GM18505 (cell line): ENCODE data around the gene SLC8A3.

ENCODE experiments used
- ATAC-seq: cut with Tn5 transposase; IDR thresholded peaks from one replicate; pipeline ENCODE4 v1.9.1; 2021; ENCODE audit not compliant: unreplicated experiment
- POLR2A ChIP-seq: IDR thresholded peaks from 4 replicates; pipeline ENCODE4 v1.6.1; 2011; ENCODE audit warnings: borderline replicate concordance; ENCODE audit not compliant: insufficient read depth, insufficient read length; ENCODE audit errors: extremely low read depth

The SLC8A3 gene

DNA sequence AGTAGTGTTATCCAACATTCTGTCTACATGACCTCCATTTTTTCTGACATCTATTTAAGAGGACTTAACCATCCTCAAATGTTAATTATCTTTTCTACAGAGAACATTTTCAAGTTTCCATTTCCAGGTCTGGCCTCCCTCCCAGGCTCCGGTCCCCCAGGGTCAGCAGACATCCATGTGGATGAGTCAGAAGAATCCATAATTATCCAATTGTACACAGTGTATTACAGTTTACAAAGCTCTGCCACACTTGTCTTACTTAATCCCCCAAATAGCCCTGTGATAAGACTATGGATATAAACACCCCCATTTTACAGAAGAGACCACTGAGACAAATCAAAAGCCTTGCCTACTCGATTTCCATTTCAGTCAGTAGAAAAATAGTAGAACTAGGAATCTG is 65.0 kb downstream of the SLC8A3 start:
- no peak for ATAC-seq
- no peak for TF ChIP-seq POLR2A

GRCh38 chr14:70121521-70121920 is 67.2 kb downstream of the SLC8A3 start:
- TF ChIP-seq POLR2A, result no peak
- ATAC-seq, result no peak

DNA sequence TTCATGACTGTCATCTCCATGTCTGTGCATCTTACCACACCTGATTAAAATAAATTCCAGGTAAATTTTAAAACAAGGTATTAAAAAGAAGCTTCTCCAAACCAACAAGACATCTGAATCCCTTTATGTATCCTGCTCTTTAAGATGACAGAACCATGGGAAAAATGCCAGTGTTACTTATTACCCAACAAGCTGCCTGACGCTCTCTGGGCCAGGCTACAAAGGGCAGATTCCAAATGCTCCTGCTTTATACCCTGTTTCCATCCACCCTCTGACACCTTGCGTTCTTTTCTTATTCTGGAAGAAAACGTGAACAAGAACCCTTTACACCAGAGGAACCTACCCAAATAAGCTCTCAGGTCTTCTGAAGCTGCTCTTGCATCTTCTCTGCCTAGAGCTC is 70.7 kb downstream of the SLC8A3 start:
- no peak for ATAC-seq
- no peak for TF ChIP-seq POLR2A

DNA sequence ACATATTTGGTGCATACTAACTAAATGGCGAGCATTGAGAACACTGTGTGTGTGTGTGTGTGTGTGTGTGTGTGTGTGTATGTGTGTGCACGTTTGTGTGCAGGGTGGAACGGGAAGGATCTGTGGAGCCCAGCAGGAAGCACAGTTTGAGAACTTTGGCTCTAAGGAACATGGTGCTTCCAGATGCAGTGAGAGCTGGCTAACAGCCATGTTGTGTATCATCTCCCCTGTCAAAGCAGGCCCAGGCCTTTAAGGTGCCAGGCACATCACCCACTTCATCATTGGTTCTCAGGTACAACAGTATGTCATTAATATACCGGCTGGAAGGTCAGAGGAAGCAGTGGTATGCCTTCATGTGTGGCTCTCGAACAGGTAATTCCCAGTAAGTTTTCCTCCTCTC is 72.5 kb downstream of the SLC8A3 start:
- no peak for ATAC-seq
- TF ChIP-seq POLR2A, result no peak

GRCh38 chr14:70114621-70115156 is 74.1 kb downstream of the SLC8A3 start:
- ATAC-seq, result no peak
- no peak for TF ChIP-seq POLR2A

- ATAC-seq, result no peak
- no peak for TF ChIP-seq POLR2A
These were observed 75.5 kb downstream of the SLC8A3 start for GRCh38 chr14:70113211-70113610.

DNA sequence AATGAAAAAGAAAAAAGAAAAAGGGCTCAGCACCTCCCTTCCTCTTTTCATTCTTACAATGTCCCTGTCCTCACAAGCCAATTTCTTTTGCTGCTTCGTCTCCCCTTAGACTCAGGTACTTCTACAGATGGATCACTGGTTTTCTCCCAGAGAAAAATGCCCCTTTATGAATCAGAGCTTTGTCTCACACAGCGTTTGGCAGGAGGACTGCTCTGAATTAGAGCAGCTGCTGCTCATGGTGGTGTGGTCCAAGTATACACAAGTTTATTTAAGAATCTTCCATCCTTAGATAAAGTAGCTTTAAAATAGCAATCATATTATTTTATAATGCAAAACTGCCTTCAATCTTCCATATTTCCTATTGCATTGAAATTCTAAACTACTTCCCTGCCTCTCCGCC is 80.3 kb downstream of the SLC8A3 start:
- no peak for ATAC-seq

GRCh38 chr14:70107309-70107708 is 81.4 kb downstream of the SLC8A3 start:
- no peak for ATAC-seq

More for the DNA sequence above, 80.3 kb downstream of the SLC8A3 start:
- TF ChIP-seq POLR2A, result no peak

DNA sequence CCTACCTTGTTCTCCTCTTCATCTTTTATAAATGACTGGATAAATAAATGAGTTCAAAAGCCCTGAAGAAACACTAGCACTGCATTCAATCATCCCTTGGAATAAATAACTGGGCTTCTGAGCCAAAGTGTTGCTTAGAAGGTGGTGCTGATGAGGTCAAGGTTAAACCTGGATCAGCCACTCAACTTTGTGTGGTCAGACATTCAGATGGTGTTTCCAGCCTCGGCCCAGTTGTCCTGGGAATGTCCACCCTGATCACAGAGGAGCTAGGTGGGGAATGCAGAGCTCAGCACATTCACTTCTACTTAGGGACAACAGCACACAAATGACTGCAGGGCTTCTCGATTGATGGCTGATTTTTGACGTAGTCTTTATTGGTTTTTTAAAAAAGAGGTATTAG is 88.7 kb downstream of the SLC8A3 start:
- no peak for ATAC-seq
- TF ChIP-seq POLR2A, result no peak

More at GRCh38 chr14:70107309-70107708, 81.4 kb downstream of the SLC8A3 start:
- TF ChIP-seq POLR2A, result no peak

- ATAC-seq, result no peak
- TF ChIP-seq POLR2A, result no peak
These were observed 90.4 kb downstream of the SLC8A3 start for GRCh38 chr14:70098250-70098809.

- no peak for TF ChIP-seq POLR2A
These were observed 91.0 kb downstream of the SLC8A3 start for GRCh38 chr14:70097576-70098249.

GRCh38 chr14:70096866-70097265 is 91.9 kb downstream of the SLC8A3 start:
- ATAC-seq, result no peak
- TF ChIP-seq POLR2A, result no peak

More at GRCh38 chr14:70097576-70098249, 91.0 kb downstream of the SLC8A3 start:
- ATAC-seq, result no peak

DNA sequence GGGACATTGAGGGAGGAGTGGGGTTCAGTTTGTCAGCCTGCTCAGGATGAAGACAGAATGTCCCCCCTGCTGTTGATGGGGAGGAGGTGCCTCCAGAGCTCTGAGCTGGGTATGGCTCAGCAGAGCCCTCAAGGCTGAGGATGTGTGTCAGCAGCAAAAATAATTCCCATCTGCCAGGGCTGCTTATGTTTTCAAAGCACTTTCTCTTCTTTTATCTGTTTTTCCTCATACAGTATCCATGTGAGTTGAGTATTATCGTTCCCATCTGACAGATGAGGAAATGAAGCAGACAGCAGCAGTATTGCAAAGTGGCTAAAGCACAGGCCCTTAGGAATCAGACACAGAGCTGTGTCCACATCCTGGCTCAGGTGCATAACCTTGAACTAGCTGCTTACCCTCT is 94.1 kb downstream of the SLC8A3 start:
- no peak for ATAC-seq

GRCh38 chr14:70094106-70094505 is 94.6 kb downstream of the SLC8A3 start:
- TF ChIP-seq POLR2A, result no peak
- ATAC-seq, result no peak

More for the DNA sequence above, 94.1 kb downstream of the SLC8A3 start:
- TF ChIP-seq POLR2A, result no peak

DNA sequence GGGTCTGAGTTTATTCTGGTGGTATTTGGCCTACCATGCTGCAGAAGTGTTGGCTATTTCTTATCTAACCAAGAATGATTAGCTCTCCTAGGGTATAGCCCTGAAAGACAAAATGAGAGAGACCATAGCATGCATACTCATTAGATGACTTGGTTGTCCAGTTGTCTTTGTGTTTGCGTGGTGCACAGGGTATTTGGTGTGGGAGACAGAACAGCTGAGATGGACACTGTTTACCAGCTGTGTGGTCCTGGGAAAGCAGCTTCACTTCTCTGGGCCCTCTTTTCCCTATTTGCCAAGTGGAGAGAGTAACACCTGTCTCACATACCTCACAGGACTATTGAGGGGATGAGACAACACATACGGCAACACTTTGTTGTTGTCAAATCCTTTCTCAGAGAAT is 95.6 kb downstream of the SLC8A3 start:
- no peak for TF ChIP-seq POLR2A
- ATAC-seq, result no peak

- TF ChIP-seq POLR2A, result no peak
- ATAC-seq, result no peak
These were observed 101.4 kb downstream of the SLC8A3 start for GRCh38 chr14:70087380-70087697.
